K562 (cell line): ENCODE measurements around the gene ATP5PB. TPM values are rescaled to one million over a fixed set of nuclear protein-coding genes. Genes with fewer than 3 reads are reported as not detected.
A peak's percentile ranks its signal among the peaks of the same experiment; 100 is the strongest.

Experiments used
- ATAC-seq: fragments of 200-7000 bp; cut with Tn5 transposase; 3 replicates; pipeline ENCODE4 v1.9.1; 2020; ENCODE audit warnings: moderate library complexity
- BruUV-seq: library from RNA; stranded (reverse); fragments of 400-500 nt; replicated peaks from 2 replicates; lab custom pipeline; 2021; lab: Mats Ljungman, UMichigan
- CTCF ChIA-PET: fragments of 300-600 bp; formaldehyde crosslinking; extraction: SDS; loops from one replicate; lab custom pipeline; 2021; ENCODE audit warnings: low intra/inter-chr PET ratio; lab: Yijun Ruan, JAX
- POLR2A ChIA-PET: fragments of 300-600, 350-650 bp; sonication (Branson Sonifier 250); formaldehyde crosslinking; extraction: SDS; loops from one replicate; lab custom pipeline; 2021; ENCODE audit warnings: antibody characterized with exemption, inconsistent platforms; lab: Yijun Ruan, JAX
- DNase-seq, 4 experiments: peaks; one replicate each; pipeline versions ENCODE4 v3.0.0 to v3.0.0-alpha.2; 2011 to 2018; ENCODE audit warnings: low spot score in 3 of 4, mixed read lengths in 3 of 4; ENCODE audit errors: extremely low read depth in 1 of 4
- FAIRE-seq: peaks from 2 replicates; lab custom pipeline; 2011; peaks lifted over from hg19 to GRCh38; lab: Jason Lieb, UNC
- H2AFZ ChIP-seq: 2 replicates; pipeline ENCODE4 v1.6.0; 2011; ENCODE audit warnings: low read depth, low read length, control low read depth, inconsistent platforms
- H3K27ac ChIP-seq: fragments of 200-600 bp; 3 replicates; pipeline ENCODE4 v1.8.0; 2011; ENCODE audit warnings: low read depth, mild to moderate bottlenecking, control low read depth, inconsistent platforms, low read length, moderate library complexity, mixed read lengths; ENCODE audit errors: extremely low read depth
- H3K27me3 ChIP-seq, 2 experiments: fragments of 300-600 bp in 1 of 2; 2 replicates in 1 of 2; 3 replicates in 1 of 2; pipeline versions ENCODE4 v1.6.0 to v1.8.0; 2011; ENCODE audit warnings: inconsistent platforms in 2 of 2, low read length in 2 of 2, mild to moderate bottlenecking in 1 of 2, mixed read lengths in 1 of 2, moderate library complexity in 1 of 2; ENCODE audit not compliant: control insufficient read depth in 2 of 2, insufficient read depth in 2 of 2
- H3K36me3 ChIP-seq: fragments of 300-600 bp; 3 replicates; pipeline ENCODE4 v1.8.0; 2011; ENCODE audit warnings: mild to moderate bottlenecking, low read length, inconsistent platforms; ENCODE audit not compliant: control insufficient read depth, insufficient read depth
- H3K4me1 ChIP-seq, 2 experiments: fragments of 200-600 bp in 1 of 2; replicated peaks in 1 of 2; 2 replicates in 1 of 2; 3 replicates in 1 of 2; pipeline versions ENCODE4 v1.5.1 to v1.8.0; 2011; ENCODE audit warnings: inconsistent platforms in 2 of 2, low read length in 2 of 2, mild to moderate bottlenecking in 1 of 2, mixed read lengths in 1 of 2, moderate library complexity in 1 of 2; ENCODE audit not compliant: control insufficient read depth in 2 of 2, insufficient read depth in 2 of 2
- H3K4me2 ChIP-seq: 2 replicates; pipeline ENCODE4 v1.6.1; 2011; ENCODE audit warnings: low read length, control low read depth, inconsistent platforms, mixed read lengths; ENCODE audit not compliant: insufficient read depth
- H3K4me3 ChIP-seq: fragments of 200-600 bp; sonication (generic), shearing (Covaris generic); 2 replicates; pipeline ENCODE4 v1.5.1; 2016; ENCODE audit warnings: control low read depth, inconsistent platforms
- H3K79me2 ChIP-seq: fragments of 200-600 bp; 3 replicates; pipeline ENCODE4 v1.8.0; 2011; ENCODE audit warnings: low read length, inconsistent platforms; ENCODE audit not compliant: control insufficient read depth, insufficient read depth
- H3K9ac ChIP-seq, 2 experiments: 2 replicates each; pipeline versions ENCODE4 v1.6.0 to v1.6.1; 2011; ENCODE audit warnings: low read depth in 2 of 2, low read length in 2 of 2, control low read depth in 1 of 2, inconsistent platforms in 1 of 2, mild to moderate bottlenecking in 1 of 2, mixed read lengths in 1 of 2; ENCODE audit not compliant: insufficient read depth in 1 of 2
- H3K9me1 ChIP-seq: one replicate; pipeline ENCODE4 v1.6.0; 2011; ENCODE audit warnings: inconsistent platforms, mild to moderate bottlenecking, low read length, moderate library complexity; ENCODE audit not compliant: control insufficient read depth, insufficient read depth
- H3K9me3 ChIP-seq: replicated peaks from 2 replicates; pipeline ENCODE4 v1.5.1; 2011; ENCODE audit warnings: low read depth, low read length, inconsistent platforms; ENCODE audit not compliant: control insufficient read depth, insufficient read depth
- H4K20me1 ChIP-seq: replicated peaks from 2 replicates; pipeline ENCODE4 v1.6.1; 2011; ENCODE audit warnings: low read length, inconsistent platforms, mixed read lengths; ENCODE audit not compliant: control insufficient read depth, insufficient read depth
- CEBPG ChIP-seq, 3 experiments: fragments of 200-800 bp in 1 of 3; sonication (Bioruptor generic) in 1 of 3; sonication (generic) in 1 of 3; formaldehyde crosslinking in 1 of 3; IDR thresholded peaks in 2 of 3; conservative IDR thresholded peaks in 1 of 3; 2 replicates each; pipeline versions ENCODE4 v1.6.1 to v1.8.0; 2016 to 2022; ENCODE audit warnings: missing compliant biosample characterization in 2 of 3, missing genetic modification characterization in 2 of 3, mild to moderate bottlenecking in 1 of 3, missing genetic modification reagents in 1 of 3
- SPI1 ChIP-seq: IDR thresholded peaks from 2 replicates; pipeline ENCODE4 v1.6.1; 2011; ENCODE audit warnings: low read depth, low read length, control low read depth, borderline replicate concordance
- VEZF1 ChIP-seq: fragments of 200-800 bp; sonication (Bioruptor generic); IDR thresholded peaks from 2 replicates; pipeline ENCODE4 v1.6.1; 2017; ENCODE audit warnings: missing genetic modification characterization, missing compliant biosample characterization
- ZNF764 ChIP-seq: fragments of 250-450 bp; sonication (Bioruptor Pico); IDR thresholded peaks from 2 replicates; pipeline ENCODE4 v1.4.0; 2020; ENCODE audit warnings: low read depth, mild to moderate bottlenecking, moderate library complexity
- WGBS: fragments of 100-300 bp; shearing (Covaris generic); methylation state at CpG from one replicate; pipeline ENCODE4 v1.1.6; 2016; ENCODE audit warnings: low coverage, mixed read lengths; ENCODE audit not compliant: insufficient coverage; ENCODE audit errors: missing lambda C conversion rate; 5-methylcytosine and 5-hydroxymethylcytosine counted together
- in situ Hi-C: fragments of 300-500 bp; cut with MboI; formaldehyde crosslinking; loops from 4 replicates; pipeline ENCODE4 v1.15.0; 2018; ENCODE audit warnings: inconsistent platforms, mixed read lengths
- intact Hi-C: fragments of 100-400 bp; cut with micrococcal nuclease; formaldehyde crosslinking; loops from 2 replicates; pipeline ENCODE4 v1.14.2; 2022
- polyA plus RNA-seq, 8 experiments: library from polyadenylated mRNA; depleted of rRNA in 4 of 8; stranded (reverse) in 5 of 8; unstranded in 3 of 8; fragments of >200 nt; fragmentation: Nextera tagmentation in 2 of 8; fragmentation: Illumina TruSeq in 1 of 8; extraction: Ambion mirVana in 2 of 8; extraction: Trizol in 1 of 8; gene quantifications; 2 replicates each; pipeline versions ENCODE4 v1.2.1 to v1.2.3, GENCODE V29; 2011 to 2014; ENCODE audit warnings: inconsistent platforms in 1 of 8, missing spikeins in 1 of 8
- total RNA-seq, 7 experiments: library from RNA; depleted of rRNA in 6 of 7; stranded (reverse); fragments of >200 nt in 6 of 7; fragmentation: Illumina TruSeq in 2 of 7; extraction: Trizol in 2 of 7; gene quantifications; 2 replicates each; pipeline versions ENCODE4 v1.2.1 to v1.2.3, GENCODE V29; 2011 to 2021; ENCODE audit warnings: low replicate concordance in 1 of 7

Gene ATP5PB
- total and polyA plus RNA-seq, 9 of the 15 experiments (the other 6 are each of a cell fraction or from before 2014, with no cell fraction given) = 651 to 2,735 (median 1,061) TPM

GRCh38 chr1:111422546-111423391 is 26.5 kb upstream of the ATP5PB start:
- Histone ChIP-seq H3K9me3 (no peaks in the 10 kb centered on the region), H3K36me3 (no peaks in the 10 kb centered on the region), H3K4me3 (no peak overlapping the region), H2AFZ (no peak overlapping the region), H3K4me2 (no peak overlapping the region), H3K27me3 (peaks cover 27 to 45% of the 10 kb centered on the region in 2 experiments), H4K20me1 (no peaks in the 10 kb centered on the region), H3K9me1 (no peaks in the 10 kb centered on the region), H3K9ac (peak overlapping the region in 1 of 2 experiments; percentile 49; a peak in 1 of 4 replicates), H3K4me1 (no peaks in the 10 kb centered on the region), H3K27ac (no peak overlapping the region), H3K79me2 (no peaks in the 10 kb centered on the region)
- intact Hi-C loops = no loop called here
- CTCF ChIA-PET = no interaction called here
- BruUV-seq = no TSS peak
- no peak for FAIRE-seq
- POLR2A ChIA-PET = interaction anchor here (0.6 to 2.3 kb wide), 7 partner anchors 9 to 459 kb away, joined by 3 to 11 read pairs (median 3); partner anchors contain the start of gene LRIF1
- TF ChIP-seq VEZF1 (CRISPR knock-in tag) (peak; percentile 47), SPI1 (no peak), ZNF764 (CRISPR knock-in tag) (peak; percentile 83), CEBPG (CRISPR knock-in tag; IDR thresholded peaks at IDR 0.05) (no peak), CEBPG (tag; conservative IDR thresholded peaks at IDR 0.05 in 1 of 2, IDR thresholded peaks at IDR 0.05 in 1 of 2) (peak in 1 of 2 experiments; percentile 59; a peak in 2 of 4 replicates)
- peak; percentile 61 for ATAC-seq
- in situ Hi-C loops = no loop called here
- DNase-seq = no peak
- 1% methylated on average over 13 of the region's 13 CpGs for WGBS
